ENCODE measurements around the gene RASSF3.
A peak's percentile ranks its signal among the peaks of the same experiment; 100 is the strongest.

Gene RASSF3

DNA sequence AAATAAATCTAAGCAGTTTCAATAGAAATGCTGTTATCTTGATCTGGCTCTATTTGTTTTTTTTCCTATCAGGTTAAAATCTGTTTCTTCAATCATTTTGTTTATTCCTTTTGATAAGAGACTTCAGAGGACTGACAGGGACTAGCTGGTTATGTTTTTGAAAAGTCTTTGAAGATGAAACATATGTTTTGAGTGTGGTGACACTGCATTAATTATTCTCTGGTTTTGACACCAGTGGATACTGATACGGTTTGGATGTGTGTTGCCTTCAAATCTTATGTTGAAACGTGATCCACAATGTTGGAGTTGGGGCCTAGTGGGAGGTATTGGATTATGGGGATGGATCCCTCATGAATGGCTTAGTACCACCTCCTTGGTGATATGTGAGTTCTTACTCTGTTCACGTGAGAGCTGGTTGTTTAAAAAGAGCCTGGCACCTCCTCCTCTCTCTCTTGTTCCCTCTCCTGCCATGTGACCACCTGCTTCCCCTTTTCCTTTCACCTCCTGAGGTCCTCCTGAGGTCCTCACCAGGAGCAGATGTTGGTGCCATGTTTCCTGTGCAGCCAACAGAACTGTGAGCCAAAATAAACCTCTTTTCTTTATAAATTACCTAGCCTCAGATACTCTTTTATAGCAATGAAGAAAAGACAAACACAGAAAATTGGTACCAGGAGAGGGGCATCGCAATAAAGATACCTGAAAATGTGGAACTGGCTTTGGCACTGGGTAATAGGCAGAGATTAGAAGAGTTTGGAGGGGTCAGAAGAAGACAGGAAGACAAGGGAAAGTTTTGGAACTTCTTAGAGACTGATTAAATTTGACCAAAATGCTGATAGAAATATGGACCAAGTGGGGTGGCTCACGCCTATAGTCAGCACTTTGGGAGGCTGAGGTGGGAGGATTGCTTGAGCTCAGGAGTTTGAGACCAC is 23.0 kb downstream of the RASSF3 start:
- DNase-seq (ENCODE audit: low read depth) = no peak

DNA sequence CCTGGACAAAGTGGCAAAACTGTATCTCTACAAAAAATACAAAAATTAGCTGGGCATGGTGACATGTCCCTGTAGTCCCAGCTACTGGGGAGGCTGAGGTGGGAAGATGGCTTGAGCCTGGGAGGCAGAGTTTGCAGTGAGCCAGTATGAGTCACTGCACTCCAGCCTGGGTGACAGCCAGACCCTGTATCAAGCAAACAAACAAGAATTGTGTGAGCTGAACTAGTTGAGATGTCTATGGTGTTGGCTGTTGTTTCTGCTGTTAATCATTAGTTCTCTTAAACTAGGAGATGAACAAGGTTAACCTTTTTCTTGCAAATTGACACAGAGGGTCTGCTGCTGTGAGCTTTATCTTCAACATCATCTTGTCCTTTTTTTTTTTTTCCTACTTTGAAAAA is 23.6 kb downstream of the RASSF3 start:
- no peak for DNase-seq (ENCODE audit: low read depth)

DNA sequence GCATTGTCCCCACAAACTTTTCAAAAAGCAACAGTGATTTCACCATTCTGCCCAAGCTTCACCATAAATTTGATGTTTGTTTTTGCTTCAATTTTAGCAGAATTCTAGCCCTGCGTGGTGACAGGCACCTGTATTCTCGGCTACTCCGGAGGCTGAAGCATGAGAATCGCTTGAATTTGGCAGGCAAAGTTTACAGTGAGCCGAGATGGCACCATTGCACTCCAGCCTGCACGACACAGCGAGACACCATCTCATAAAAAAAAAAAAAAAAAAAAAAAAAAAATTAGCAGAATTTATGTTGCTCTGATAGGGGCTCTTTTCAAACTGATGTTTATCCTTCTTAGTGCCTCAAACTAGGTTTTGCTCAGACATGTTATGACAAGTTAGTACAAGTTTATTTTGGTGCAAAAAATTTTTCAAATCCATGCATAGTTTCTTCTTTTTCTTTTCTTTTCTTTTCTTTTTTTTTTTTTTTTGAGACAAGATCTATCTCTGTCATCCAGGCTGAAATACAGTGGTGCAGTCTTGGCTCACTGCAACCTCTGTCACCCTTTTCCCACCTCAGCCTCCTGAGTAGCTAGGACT is 24.3 kb downstream of the RASSF3 start:
- DNase-seq (ENCODE audit: low read depth) = no peak

DNA sequence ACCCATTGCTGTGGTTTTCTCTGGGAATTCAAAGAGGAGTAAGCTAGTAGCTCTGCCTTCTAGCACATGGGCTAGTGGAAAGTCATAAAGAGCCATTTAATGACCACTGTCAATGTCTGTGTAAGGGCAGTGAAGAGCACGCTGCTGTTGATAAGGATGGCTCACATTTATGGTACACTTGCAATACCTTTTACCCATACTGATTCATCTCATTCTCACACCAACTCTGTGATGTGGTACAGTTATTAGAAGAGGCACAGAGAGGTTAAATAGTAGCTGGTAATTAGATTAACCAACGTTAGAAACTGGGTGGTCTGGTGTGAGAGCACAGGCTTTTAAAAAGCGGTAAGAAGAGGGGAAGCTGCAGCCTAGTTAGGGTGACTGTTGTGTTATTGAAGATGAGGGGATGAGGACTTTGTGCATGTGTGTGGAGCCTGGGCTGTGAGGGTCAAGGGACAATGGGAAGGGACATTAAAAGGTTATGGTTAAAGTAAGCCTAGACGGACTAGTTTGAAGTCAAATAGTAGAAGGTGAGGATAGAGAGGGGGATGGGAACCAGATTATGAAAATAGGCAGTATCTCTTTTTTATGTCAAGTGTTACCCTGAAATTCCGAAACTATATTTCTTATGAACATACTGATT is 25.2 kb downstream of the RASSF3 start:
- no peak for DNase-seq (ENCODE audit: low read depth)

DNA sequence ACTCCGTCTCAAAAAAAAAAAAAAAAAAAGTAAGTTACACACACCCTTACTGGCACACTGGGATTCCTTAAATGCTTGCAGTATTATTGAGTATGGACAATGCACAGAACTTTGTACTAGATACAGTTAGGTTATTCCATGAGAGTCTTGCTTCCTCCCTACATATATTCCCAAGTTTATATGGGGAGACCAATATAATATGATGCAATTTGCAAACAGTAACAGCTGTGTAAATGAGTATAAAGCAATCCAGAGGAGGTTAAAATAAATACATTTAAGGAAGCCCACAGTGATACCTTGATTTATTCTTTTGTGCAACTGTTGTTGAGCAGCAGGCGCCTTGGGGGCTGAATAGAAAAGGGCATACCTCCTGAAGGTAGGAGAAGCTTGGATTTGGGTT is 26.6 kb downstream of the RASSF3 start:
- DNase-seq (ENCODE audit: low read depth) = no peak

DNA sequence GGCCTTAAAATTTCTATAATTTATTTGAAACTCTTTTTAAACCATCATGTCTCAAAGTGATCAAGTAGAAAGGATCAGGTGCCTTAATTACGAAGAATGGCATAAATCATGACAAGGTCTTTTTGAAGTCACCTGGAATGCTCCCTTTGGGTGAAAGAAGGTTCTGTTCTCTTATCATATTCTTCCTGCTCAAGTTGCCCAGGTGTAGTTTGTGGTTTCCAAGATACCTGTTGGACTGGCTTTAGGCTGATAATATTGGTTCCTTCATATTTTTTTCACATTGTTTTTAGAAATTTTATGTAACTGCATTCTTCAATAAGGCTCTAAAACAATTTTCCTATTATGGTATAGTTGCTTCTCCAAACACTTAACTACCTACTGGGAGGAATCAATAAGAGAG is 29.2 kb downstream of the RASSF3 start:
- no peak for DNase-seq (ENCODE audit: low read depth)

DNA sequence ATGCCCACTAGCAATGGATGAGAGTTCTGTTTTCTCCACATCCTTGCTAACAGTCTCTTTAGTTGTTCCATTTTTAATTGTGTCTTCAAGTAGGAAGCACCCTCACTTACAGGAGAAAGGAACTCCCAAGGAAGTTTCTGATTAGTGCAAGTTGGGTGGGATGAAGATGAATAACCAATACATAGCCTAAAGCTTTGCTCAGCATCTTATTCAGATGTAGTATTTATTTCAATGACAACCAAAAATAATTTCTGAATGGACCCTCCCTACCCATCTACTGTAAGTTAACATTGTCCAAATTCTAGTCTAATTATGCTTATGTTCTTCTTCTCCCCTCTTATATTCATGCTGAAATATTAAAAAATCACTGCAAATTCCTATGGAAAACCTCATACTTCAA is 36.0 kb downstream of the RASSF3 start:
- DNase-seq (ENCODE audit: low read depth) = no peak

DNA sequence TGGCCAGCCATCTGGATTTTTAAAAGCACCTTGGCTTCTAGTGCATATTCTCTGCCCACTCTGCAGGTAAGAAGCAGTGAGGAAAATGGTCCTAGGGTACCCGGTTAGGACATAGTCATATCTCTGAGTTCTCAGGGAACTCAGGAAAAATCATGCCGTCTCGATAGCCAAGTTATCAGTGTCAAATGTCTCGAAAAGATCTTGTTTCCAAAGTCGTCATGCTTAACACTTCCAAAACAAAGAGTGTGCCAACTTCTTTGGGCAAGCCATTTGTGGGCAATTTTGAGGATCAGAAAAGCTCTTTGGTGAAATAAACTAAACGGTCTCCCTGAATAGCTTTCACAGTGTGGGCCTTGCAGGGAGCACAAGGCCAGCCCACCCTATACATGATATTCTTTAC is 39.2 kb downstream of the RASSF3 start:
- DNase-seq (ENCODE audit: low read depth) = no peak

DNA sequence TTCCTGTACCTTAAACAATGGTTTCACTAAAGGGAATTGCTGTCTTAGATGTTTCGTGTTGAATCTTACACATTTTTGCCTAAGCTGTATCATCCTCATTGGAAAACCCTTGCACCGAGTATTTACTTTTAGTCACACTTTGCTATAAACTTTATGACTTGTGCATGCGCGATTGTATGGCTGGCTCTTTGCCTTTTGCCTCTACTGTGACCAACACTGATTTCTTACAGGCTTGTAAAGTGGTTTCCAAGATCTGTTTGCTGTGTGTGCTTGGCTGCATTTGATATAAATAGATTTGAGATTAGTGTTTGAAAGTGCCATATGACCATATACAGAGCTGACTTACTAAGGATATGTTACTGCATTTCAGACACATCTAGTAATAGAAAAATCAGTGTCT is 40.5 kb downstream of the RASSF3 start:
- no peak for DNase-seq (ENCODE audit: low read depth)

DNA sequence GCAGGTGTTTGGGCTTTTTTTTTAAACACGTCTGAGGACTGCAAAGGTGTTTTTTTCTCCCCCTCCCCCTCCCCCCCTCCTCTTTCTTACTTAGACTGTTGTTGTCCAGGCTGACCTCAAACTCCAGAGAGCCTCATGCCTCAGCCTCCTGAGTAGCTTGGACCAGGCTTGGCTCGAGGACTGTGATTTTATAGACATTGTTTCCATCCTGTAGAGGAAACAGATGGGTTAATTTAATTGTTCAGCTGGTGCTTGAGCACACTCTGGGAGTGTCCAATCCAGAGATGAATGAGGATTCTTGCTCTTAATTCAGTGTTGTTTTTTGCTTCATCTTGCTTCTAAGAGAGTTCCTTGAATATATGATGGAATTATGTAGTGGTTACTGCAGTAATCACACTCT is 42.1 kb downstream of the RASSF3 start:
- DNase-seq (ENCODE audit: low read depth) = no peak

DNA sequence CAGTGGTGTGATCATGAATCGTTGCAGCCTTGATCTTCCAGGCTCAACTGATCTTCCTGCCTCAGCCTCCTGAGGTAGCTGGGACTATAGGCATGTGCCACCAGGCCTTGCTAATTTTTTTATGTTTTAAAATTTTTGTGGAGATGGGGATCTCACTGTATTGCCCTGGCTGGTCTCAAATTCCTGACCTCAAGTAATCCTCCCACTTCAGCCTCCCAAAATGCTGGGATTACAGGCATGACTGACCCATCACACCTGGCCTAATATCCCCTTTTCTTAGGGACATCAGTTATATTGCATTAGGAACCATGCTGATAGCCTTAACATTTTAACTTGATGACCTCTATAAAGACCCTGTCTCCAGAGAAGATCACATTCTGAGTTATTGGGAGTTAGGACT is 42.8 kb downstream of the RASSF3 start:
- DNase-seq (ENCODE audit: low read depth) = no peak

DNA sequence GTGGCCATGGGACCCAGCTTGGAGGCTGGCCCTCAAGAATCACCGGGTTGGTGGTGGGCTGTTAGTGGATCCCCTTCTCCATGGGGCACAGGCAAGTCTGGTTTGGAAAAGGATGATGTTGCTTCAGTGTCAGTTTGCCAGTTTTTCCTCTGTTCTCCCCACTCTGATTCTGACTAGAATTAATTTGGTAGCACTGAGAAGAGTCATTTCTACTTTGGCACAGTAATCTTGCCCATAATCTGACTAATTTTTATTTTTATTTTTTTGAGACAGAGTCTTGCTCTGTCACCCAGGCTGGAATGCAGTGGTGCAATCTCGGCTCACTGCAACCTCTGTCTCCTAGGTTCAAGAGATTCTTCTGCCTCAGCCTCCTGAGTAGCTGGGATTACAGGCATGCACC is 43.6 kb downstream of the RASSF3 start:
- peak; percentile 23 for DNase-seq (ENCODE audit: low read depth)

DNA sequence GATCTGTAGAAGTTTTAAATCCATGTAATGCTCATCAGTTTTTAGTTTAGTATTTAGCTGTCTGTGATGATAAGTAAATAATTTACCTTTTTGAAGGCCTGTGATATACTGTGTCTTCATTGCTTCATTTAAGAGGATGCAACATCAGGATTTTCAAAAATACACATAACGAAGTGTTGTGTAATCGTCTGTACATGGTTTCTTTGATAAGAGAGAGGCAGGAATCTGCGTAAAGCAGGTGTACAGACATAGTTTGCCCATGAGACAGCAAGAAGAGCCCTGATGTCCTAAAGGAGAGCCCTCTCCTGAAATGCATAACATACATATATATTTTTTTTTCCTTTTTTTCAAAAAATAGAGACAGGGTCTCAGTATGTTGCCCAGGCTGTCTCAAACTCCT is 44.8 kb downstream of the RASSF3 start:
- no peak for DNase-seq (ENCODE audit: low read depth)

DNA sequence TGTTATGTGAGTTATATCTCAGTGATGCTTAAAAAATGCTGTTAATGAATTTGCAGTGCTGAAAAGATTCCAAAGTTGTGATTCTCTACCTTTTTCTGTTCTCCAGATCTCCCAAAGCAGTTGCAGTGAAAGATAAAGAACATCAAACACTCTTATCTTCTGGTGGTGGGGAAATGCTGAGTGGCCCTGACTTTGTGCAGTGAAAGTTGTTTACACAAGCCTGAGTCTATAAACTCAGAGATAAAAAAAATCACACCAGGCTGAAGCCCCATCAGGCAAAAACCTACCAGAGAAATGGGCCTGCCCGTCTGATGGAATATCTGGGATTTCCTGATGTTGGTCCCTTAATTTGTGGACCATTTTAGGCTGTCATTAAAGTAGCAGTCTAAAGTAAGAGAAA is 46.1 kb downstream of the RASSF3 start:
- DNase-seq (ENCODE audit: low read depth) = no peak

DNA sequence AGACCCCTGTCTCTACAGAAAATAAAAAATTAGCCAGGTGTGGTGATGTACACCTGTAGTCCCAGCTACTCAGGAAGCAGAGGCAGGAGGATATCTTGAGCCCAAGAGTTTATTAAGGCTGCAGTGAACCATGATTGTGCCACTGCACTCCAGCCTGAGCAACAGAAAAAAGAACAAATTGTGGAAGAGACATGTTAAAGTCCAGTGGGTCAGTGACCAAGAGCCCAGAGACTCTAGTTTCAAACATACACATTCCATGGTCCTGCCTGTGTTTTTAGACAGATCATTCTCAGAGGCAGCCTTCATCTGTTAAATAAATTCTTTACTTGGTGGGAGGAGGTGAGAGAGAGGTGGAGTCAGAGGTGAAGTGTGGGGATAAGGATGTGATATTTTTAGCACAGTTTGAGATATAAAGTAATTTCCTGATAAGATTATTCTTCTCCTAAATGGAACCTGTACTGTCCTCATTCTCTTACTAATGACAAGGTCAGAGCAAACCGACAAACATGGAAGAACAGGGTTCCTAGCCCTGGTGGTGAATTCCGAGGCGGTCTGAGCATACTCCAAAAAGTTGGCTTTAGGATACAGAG is 48.7 kb downstream of the RASSF3 start:
- no peak for DNase-seq (ENCODE audit: low read depth)

DNA sequence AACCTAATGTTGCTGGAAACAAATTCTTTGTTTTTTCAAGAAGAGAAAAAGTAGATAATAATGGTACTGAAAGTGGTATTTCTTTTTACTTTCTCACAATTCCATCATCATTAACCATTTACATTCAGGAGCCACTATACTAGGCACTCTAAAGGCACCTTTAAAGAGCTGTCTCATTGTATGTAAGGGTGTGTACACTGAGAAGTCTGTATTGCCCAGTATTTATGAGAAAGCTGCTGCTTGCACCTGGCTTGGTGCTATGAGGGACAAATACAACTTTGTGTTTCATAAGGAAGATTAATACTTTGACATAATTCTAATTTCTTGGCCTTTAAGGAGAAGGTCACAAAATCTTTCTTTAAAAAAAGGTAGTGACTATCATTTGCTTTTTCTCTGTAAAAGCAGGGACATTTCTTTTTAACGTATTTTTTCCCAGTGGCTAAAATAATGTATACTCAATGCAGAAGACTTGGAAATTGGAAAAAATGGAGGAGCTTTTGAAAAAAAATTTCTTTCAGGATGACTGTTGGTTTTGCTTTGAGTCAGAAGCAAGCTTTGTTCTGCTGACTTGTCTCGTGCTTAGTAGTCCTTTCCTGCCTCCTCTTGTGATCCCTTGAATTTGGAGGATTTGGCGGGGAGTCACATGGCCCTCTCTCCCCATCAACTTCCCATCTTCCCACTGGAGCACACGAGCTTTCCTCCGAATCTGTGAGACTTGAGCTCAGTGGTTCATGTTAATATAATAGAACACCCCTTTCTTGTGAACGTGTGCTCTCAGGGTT is 50.1 kb downstream of the RASSF3 start:
- DNase-seq (ENCODE audit: low read depth) = no peak

DNA sequence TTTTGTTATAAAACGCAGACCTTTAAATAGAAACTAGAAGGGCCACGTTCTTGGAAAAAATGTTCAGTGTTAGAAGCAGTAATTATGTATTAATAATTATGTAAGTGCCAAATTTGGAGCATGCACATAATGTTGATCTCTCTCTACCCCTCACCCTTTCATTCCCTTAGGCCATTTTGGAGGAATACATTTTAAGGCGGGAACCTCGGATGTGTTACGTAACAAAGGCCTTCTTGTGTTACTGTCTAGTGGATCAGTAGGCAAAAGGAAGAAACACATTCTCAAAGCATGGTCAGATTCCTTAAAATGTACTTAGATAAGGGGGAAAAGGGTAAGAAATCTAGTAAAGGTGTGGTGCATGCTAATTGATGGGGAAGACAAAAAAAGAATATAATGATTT is 52.7 kb downstream of the RASSF3 start:
- no peak for DNase-seq (ENCODE audit: low read depth)

DNA sequence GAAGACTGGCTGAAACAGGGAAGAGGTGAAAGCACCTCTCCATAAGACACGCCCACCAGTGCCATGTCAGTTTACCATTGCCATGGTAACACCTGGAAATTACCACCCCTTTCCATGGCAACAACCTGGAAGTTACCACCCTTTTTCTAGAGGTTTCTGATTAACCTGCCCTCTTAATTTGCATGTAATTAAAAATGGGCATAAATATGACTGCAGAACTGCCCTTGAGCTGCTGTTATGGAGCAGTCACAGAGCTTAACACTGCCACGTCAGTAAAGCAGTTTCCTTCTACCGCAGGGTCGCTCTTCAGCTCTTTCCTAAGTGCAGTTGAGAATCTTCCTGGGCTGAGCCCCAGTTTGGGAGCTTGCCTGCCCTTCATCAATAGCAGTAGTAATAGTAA is 55.2 kb downstream of the RASSF3 start:
- DNase-seq (ENCODE audit: low read depth) = no peak

DNA sequence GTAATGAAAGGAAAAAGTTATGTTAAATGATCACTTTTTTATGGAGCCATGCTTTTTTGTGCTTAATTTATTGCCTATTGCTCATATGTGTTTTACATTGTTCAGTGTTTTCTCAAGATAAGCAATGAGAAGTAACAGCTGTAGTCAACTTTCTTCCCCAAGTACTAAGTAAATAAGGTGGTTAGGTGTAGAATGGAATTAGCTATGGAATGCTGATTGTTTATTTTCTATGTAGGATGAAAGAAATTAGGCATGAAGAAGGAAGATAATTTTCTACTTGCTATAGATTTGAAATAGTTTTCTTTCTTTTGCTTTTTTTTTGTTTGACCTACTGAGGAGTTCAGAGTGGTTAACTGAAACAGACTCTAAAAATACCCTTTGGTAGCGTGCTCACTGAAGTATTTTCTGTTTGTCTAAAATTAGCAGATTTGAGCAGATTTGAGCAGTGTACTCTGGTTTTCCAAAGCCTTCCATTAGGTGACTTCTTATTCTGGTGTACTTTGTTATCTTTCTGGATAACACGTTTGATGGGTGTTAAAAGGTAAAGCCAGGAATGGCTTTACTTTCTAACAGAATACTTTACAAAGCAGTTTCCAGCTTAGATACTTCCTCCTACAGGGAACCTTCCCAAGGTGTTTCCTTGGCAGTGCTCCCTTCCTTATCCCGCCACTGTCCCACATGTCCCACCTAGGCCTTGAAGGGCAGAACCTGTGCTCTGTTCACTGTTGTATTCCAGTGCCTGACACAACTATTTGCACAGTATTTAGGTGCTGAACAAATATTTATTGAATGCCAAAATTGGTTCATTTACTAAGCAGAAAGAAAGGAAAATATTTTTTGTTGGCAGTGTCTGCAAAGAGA is 56.0 kb downstream of the RASSF3 start:
- no peak for DNase-seq (ENCODE audit: low read depth)

DNA sequence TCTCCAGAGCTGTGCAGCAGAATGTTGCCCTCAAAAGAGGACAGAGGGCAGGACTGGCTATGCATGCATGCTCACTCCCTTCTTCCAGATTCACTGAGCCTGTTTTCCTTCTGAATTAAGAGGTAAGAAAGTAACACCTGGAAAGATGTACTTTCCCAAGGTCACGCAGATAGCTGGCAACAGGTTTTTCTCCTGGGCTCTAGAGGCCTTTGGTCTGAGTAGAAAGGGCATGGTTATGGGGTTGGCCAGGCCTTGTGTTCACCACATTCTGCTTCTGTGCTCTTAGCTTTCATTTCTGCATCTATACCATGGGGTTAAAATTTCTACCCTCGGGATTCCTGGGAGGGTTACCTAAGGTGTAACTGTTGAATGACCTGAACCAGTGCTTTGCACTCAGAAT is 57.5 kb downstream of the RASSF3 start:
- no peak for DNase-seq (ENCODE audit: low read depth)

DNA sequence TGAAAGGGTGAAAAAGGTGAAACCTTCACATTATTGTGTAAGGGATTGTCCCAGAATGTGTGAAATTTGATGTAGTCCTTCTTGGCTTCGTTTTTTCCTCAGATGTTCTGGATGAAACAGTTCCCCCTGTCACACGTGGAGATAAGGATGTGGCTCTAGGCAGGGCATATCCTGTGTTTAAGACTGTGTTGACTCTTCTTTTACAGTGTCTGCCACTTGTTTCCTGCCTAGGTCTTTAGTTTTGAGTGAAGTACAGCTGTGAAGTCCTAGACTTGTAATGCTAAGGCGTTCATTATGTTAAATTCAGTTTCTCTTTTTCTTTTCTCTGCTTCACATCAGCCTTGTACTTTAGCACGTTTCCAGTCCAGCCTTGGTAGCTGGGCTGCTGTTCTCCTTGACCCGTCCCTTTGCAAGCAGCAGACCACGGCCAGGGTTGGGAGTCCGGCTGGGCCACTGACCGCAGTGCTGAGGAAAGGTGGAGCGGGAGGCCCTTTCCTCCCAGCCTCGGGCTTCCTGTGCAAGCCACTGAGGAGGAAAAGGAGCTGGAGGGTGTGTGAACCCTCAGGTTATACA is 59.1 kb downstream of the RASSF3 start:
- DNase-seq (ENCODE audit: low read depth) = no peak

Data from GM04503 (cell line).